ENCODE results near the gene PODXL.

Gene PODXL

GRCh38 chr7:131501930-131502685, 54.3 kb downstream of the PODXL start:
- no peak overlapping the region for H3K27ac ChIP-seq (ENCODE audit: low read depth, low read length, poor library complexity, severe bottlenecking)

GRCh38 chr7:131501422-131501821, 55.0 kb downstream of the PODXL start:
- no peaks in the 10 kb centered on the region for H3K27me3 ChIP-seq (ENCODE audit: insufficient read depth, low read length)
- TF ChIP-seq EZH2 (IDR thresholded peaks at IDR 0.05; ENCODE audit: borderline replicate concordance, low read length) (no peak), CTCF (IDR thresholded peaks at IDR 0.05; ENCODE audit: low read length) (no peak)

More at GRCh38 chr7:131501930-131502685, 54.3 kb downstream of the PODXL start:
- Histone ChIP-seq H3K9ac (ENCODE audit: low read length) (no peak overlapping the region), H3K4me3 (ENCODE audit: low read depth, low read length, poor library complexity, severe bottlenecking) (no peak overlapping the region), H3K4me1 (ENCODE audit: insufficient read depth, low read length, severe bottlenecking) (no peaks in the 10 kb centered on the region), H3K9me3 (ENCODE audit: low read length) (no peaks in the 10 kb centered on the region), H3K9me2 (ENCODE audit: low read depth, low read length) (no peaks in the 10 kb centered on the region), H3K4me2 (ENCODE audit: low read length) (no peak overlapping the region), H2AFZ (ENCODE audit: low read length) (no peak overlapping the region), H3F3A (ENCODE audit: insufficient read depth, low read length) (no peaks in the 10 kb centered on the region; the same call in 1 of the 2 replicates), H3K79me2 (ENCODE audit: insufficient read depth, low read length) (no peaks in the 10 kb centered on the region), H3K27me3 (ENCODE audit: insufficient read depth, low read length) (no peaks in the 10 kb centered on the region), H3K36me3 (ENCODE audit: insufficient read depth, low read length) (peaks cover 8% of the 10 kb centered on the region; the same call in 1 of the 2 replicates), H4K20me1 (ENCODE audit: insufficient read depth, low read length) (no peaks in the 10 kb centered on the region)
- TF ChIP-seq EZH2 (IDR thresholded peaks at IDR 0.05; ENCODE audit: borderline replicate concordance, low read length) (no peak), CTCF (IDR thresholded peaks at IDR 0.05; ENCODE audit: low read length) (no peak)

GRCh38 chr7:131500357-131500756, 56.1 kb downstream of the PODXL start:
- no peak overlapping the region for H3K4me3 ChIP-seq (ENCODE audit: low read depth, low read length, poor library complexity, severe bottlenecking)
- no peak overlapping the region for H3K4me2 ChIP-seq (ENCODE audit: low read length)
- peaks cover 13% of the 10 kb centered on the region; the same call in 1 of the 2 replicates for H3K36me3 ChIP-seq (ENCODE audit: insufficient read depth, low read length)
- no peak overlapping the region for H3K27ac ChIP-seq (ENCODE audit: low read depth, low read length, poor library complexity, severe bottlenecking)
- TF ChIP-seq EZH2 (IDR thresholded peaks at IDR 0.05; ENCODE audit: borderline replicate concordance, low read length) (no peak), CTCF (IDR thresholded peaks at IDR 0.05; ENCODE audit: low read length) (no peak)
- no peak overlapping the region for H2AFZ ChIP-seq (ENCODE audit: low read length)
- H3K9me3 ChIP-seq (ENCODE audit: low read length), result no peaks in the 10 kb centered on the region
- no peak overlapping the region for H3K9ac ChIP-seq (ENCODE audit: low read length)
- no peaks in the 10 kb centered on the region for H3K79me2 ChIP-seq (ENCODE audit: insufficient read depth, low read length)
- H4K20me1 ChIP-seq (ENCODE audit: insufficient read depth, low read length), result no peaks in the 10 kb centered on the region
- H3K4me1 ChIP-seq (ENCODE audit: insufficient read depth, low read length, severe bottlenecking), result no peaks in the 10 kb centered on the region
- no peaks in the 10 kb centered on the region for H3K9me2 ChIP-seq (ENCODE audit: low read depth, low read length)
- no peaks in the 10 kb centered on the region; the same call in 1 of the 2 replicates for H3F3A ChIP-seq (ENCODE audit: insufficient read depth, low read length)
- H3K27me3 ChIP-seq (ENCODE audit: insufficient read depth, low read length), result no peaks in the 10 kb centered on the region

More at GRCh38 chr7:131501422-131501821, 55.0 kb downstream of the PODXL start:
- no peaks in the 10 kb centered on the region for H4K20me1 ChIP-seq (ENCODE audit: insufficient read depth, low read length)
- H3K79me2 ChIP-seq (ENCODE audit: insufficient read depth, low read length), result no peaks in the 10 kb centered on the region
- peaks cover 13% of the 10 kb centered on the region; the same call in 1 of the 2 replicates for H3K36me3 ChIP-seq (ENCODE audit: insufficient read depth, low read length)
- no peaks in the 10 kb centered on the region; the same call in 1 of the 2 replicates for H3F3A ChIP-seq (ENCODE audit: insufficient read depth, low read length)
- no peaks in the 10 kb centered on the region for H3K9me2 ChIP-seq (ENCODE audit: low read depth, low read length)
- no peak overlapping the region for H3K4me3 ChIP-seq (ENCODE audit: low read depth, low read length, poor library complexity, severe bottlenecking)
- no peak overlapping the region for H2AFZ ChIP-seq (ENCODE audit: low read length)
- no peak overlapping the region for H3K4me2 ChIP-seq (ENCODE audit: low read length)
- H3K4me1 ChIP-seq (ENCODE audit: insufficient read depth, low read length, severe bottlenecking), result no peaks in the 10 kb centered on the region
- no peaks in the 10 kb centered on the region for H3K9me3 ChIP-seq (ENCODE audit: low read length)
- no peak overlapping the region for H3K27ac ChIP-seq (ENCODE audit: low read depth, low read length, poor library complexity, severe bottlenecking)
- no peak overlapping the region for H3K9ac ChIP-seq (ENCODE audit: low read length)
